Measurements from ENCODE around the gene DMAC1.
A peak's percentile ranks its signal among the peaks of the same experiment; 100 is the strongest.

DMAC1 gene

GRCh38 chr9:7799234-7799943 is at the start of gene DMAC1:
DMAC1 (minus strand) TSS chr9:7799778; CDS start chr9:7799734, 44 bp downstream.
- DNase-seq, result peak; percentile 50 to 85 (median 61)

- DNase-seq, result no peak
Observed at GRCh38 chr9:7849362-7849761, 49.8 kb upstream of the DMAC1 start.

GRCh38 chr9:7848498-7848897 is 48.9 kb upstream of the DMAC1 start:
- no peak for DNase-seq

- peak in 2 of 6 experiments; percentile 26 to 30 for DNase-seq
Observed at GRCh38 chr9:7844242-7844641, 44.7 kb upstream of the DMAC1 start.

- DNase-seq, result no peak
Observed at GRCh38 chr9:7841831-7842230, 42.3 kb upstream of the DMAC1 start.

- no peak for DNase-seq
Observed at GRCh38 chr9:7834531-7834930, 35.0 kb upstream of the DMAC1 start.

GRCh38 chr9:7828334-7828733 is 28.8 kb upstream of the DMAC1 start:
- DNase-seq, result no peak

- no peak for DNase-seq
Observed at GRCh38 chr9:7827792-7828191, 28.2 kb upstream of the DMAC1 start.

GRCh38 chr9:7827056-7827455 is 27.5 kb upstream of the DMAC1 start:
- no peak for DNase-seq

GRCh38 chr9:7823651-7824050 is 24.1 kb upstream of the DMAC1 start:
- DNase-seq, result no peak

GRCh38 chr9:7819984-7820383 is 20.4 kb upstream of the DMAC1 start:
- no peak for DNase-seq

- no peak for DNase-seq
Observed at GRCh38 chr9:7816021-7816420, 16.4 kb upstream of the DMAC1 start.

GRCh38 chr9:7813030-7813429 is 13.5 kb upstream of the DMAC1 start:
- DNase-seq, result no peak

GRCh38 chr9:7811677-7812076 is 12.1 kb upstream of the DMAC1 start:
- no peak for DNase-seq

- no peak for DNase-seq
Observed at GRCh38 chr9:7802666-7803065, 3.1 kb upstream of the DMAC1 start.

GRCh38 chr9:7799944-7800285 is 337 bp upstream of the DMAC1 start:
- peak in 2 of 6 experiments; percentile 21 to 54 for DNase-seq

- no peak for DNase-seq
Observed at GRCh38 chr9:7794196-7794595, 5.4 kb downstream of the DMAC1 start.

- DNase-seq, result no peak
Observed at GRCh38 chr9:7791394-7791793, 8.2 kb downstream of the DMAC1 start.

GRCh38 chr9:7790819-7791182 is 8.8 kb downstream of the DMAC1 start:
- no peak for DNase-seq

- DNase-seq, result no peak
Observed at GRCh38 chr9:7790022-7790818, 9.4 kb downstream of the DMAC1 start.

- no peak for DNase-seq
Observed at GRCh38 chr9:7788772-7789171, 10.8 kb downstream of the DMAC1 start.

- no peak for DNase-seq
Observed at GRCh38 chr9:7785813-7786212, 13.8 kb downstream of the DMAC1 start.

GRCh38 chr9:7784472-7784871 is 15.1 kb downstream of the DMAC1 start:
- DNase-seq, result no peak

GRCh38 chr9:7783635-7784063 is 15.9 kb downstream of the DMAC1 start:
- DNase-seq, result no peak

Measured in stimulated activated naive CD4-positive, alpha-beta T cell (primary cell).